HCT116 (cell line): ENCODE results near the gene NKRF.

ENCODE experiments used
- CEBPB ChIP-seq: IDR thresholded peaks from 2 replicates; pipeline ENCODE4 v1.6.1; 2012; ENCODE audit warnings: low read depth
- EGR1 ChIP-seq: IDR thresholded peaks from 2 replicates; pipeline ENCODE4 v1.6.1; 2012; ENCODE audit warnings: low read depth
- EZH2 ChIP-seq: fragments of 200-600 bp; sonication (generic); IDR thresholded peaks from 2 replicates; pipeline ENCODE4 v1.6.1; 2017; ENCODE audit warnings: antibody characterized with exemption, mixed run types
- JUND ChIP-seq: IDR thresholded peaks from 2 replicates; pipeline ENCODE4 v1.6.1; 2012
- POLR2A ChIP-seq: IDR thresholded peaks from 2 replicates; pipeline ENCODE4 v1.7.0; 2011; ENCODE audit warnings: borderline replicate concordance; ENCODE audit not compliant: insufficient read depth, insufficient read length; ENCODE audit errors: extremely low read depth
- SP1 ChIP-seq: IDR thresholded peaks from 2 replicates; pipeline ENCODE4 v1.6.1; 2012; ENCODE audit warnings: low read depth
- SRF ChIP-seq: IDR thresholded peaks from 2 replicates; pipeline ENCODE4 v1.6.1; 2012; ENCODE audit warnings: low read depth
- YY1 ChIP-seq: IDR thresholded peaks from 2 replicates; pipeline ENCODE4 v1.6.1; 2011; ENCODE audit warnings: low read length, low read depth, moderate library complexity, mild to moderate bottlenecking; ENCODE audit not compliant: insufficient replicate concordance; ENCODE audit errors: extremely low read depth
- ZNF274 ChIP-seq: fragments of 200-500 bp; sonication (Bioruptor generic); IDR thresholded peaks from 2 replicates; pipeline ENCODE4 v1.6.1; 2014; ENCODE audit warnings: mild to moderate bottlenecking, low read depth, low read length, inconsistent platforms
- TF ChIP-seq, protein P1 (sequence below): IDR thresholded peaks from 2 replicates; pipeline ENCODE4 v1.6.1; 2012; ENCODE audit warnings: low read depth
- TF ChIP-seq, protein P2 (sequence below), 3 experiments: fragments of 200-600 bp in 1 of 3; sonication (generic) in 1 of 3; IDR thresholded peaks in 2 of 3; conservative IDR thresholded peaks in 1 of 3; 2 replicates each; pipeline ENCODE4 v1.5.1; 2012 to 2017; ENCODE audit warnings: low read depth in 2 of 3, low read length in 2 of 3, antibody characterized with exemption in 1 of 3, borderline replicate concordance in 1 of 3, control low read depth in 1 of 3, mild to moderate bottlenecking in 1 of 3, mixed read lengths in 1 of 3, mixed run types in 1 of 3, moderate library complexity in 1 of 3; ENCODE audit not compliant: insufficient read depth in 1 of 3

DNA sequence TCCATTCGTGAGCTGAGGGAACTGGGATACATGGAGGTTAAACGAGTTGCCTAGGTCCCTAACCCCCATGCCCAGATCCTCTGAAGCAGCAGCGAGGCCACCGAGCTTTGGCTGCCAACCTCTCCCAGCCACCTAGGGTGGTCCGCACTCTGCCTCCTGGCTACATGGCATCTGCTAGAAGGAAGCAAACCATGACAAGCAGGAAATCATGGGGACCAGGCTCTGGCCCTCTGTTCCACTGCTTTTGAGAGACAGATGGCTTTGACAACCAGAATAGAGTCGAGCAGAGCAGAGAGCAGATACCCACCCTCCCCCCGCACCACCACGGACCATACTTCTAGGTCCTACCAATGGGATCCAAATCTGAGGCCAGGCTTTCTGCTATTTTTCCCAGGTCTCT is 37.5 kb upstream of the NKRF start:
- TF ChIP-seq, protein P1, sequence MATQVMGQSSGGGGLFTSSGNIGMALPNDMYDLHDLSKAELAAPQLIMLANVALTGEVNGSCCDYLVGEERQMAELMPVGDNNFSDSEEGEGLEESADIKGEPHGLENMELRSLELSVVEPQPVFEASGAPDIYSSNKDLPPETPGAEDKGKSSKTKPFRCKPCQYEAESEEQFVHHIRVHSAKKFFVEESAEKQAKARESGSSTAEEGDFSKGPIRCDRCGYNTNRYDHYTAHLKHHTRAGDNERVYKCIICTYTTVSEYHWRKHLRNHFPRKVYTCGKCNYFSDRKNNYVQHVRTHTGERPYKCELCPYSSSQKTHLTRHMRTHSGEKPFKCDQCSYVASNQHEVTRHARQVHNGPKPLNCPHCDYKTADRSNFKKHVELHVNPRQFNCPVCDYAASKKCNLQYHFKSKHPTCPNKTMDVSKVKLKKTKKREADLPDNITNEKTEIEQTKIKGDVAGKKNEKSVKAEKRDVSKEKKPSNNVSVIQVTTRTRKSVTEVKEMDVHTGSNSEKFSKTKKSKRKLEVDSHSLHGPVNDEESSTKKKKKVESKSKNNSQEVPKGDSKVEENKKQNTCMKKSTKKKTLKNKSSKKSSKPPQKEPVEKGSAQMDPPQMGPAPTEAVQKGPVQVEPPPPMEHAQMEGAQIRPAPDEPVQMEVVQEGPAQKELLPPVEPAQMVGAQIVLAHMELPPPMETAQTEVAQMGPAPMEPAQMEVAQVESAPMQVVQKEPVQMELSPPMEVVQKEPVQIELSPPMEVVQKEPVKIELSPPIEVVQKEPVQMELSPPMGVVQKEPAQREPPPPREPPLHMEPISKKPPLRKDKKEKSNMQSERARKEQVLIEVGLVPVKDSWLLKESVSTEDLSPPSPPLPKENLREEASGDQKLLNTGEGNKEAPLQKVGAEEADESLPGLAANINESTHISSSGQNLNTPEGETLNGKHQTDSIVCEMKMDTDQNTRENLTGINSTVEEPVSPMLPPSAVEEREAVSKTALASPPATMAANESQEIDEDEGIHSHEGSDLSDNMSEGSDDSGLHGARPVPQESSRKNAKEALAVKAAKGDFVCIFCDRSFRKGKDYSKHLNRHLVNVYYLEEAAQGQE, result no peak
- TF ChIP-seq, protein P2, sequence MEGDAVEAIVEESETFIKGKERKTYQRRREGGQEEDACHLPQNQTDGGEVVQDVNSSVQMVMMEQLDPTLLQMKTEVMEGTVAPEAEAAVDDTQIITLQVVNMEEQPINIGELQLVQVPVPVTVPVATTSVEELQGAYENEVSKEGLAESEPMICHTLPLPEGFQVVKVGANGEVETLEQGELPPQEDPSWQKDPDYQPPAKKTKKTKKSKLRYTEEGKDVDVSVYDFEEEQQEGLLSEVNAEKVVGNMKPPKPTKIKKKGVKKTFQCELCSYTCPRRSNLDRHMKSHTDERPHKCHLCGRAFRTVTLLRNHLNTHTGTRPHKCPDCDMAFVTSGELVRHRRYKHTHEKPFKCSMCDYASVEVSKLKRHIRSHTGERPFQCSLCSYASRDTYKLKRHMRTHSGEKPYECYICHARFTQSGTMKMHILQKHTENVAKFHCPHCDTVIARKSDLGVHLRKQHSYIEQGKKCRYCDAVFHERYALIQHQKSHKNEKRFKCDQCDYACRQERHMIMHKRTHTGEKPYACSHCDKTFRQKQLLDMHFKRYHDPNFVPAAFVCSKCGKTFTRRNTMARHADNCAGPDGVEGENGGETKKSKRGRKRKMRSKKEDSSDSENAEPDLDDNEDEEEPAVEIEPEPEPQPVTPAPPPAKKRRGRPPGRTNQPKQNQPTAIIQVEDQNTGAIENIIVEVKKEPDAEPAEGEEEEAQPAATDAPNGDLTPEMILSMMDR (IDR thresholded peaks at IDR 0.05 in 2 of 3, conservative IDR thresholded peaks at IDR 0.05 in 1 of 3; ENCODE audit: borderline replicate concordance in 1 of 3, insufficient read depth in 1 of 3, low read depth in 2 of 3, low read length in 2 of 3), result no peak
- no peak for TF ChIP-seq CEBPB
- no peak for TF ChIP-seq EZH2
- no peak for TF ChIP-seq POLR2A
- TF ChIP-seq YY1, result no peak
- no peak for TF ChIP-seq JUND
- no peak for TF ChIP-seq EGR1
- no peak for TF ChIP-seq SRF
- no peak for TF ChIP-seq ZNF274
- no peak for TF ChIP-seq SP1
